Panc1 (cell line): ENCODE measurements around the gene FAM216A. TPM values are rescaled to one million over a fixed set of nuclear protein-coding genes. Genes with fewer than 3 reads are reported as not detected.
"Not testable (repeated sequence)": the region's sequence is repeated elsewhere in the genome, so short reads cannot be mapped to it uniquely, and the experiment has no call there.

Experiments used
- ATAC-seq: fragments of 200-7000 bp; cut with Tn5 transposase; 2 replicates; pipeline ENCODE4 v1.9.1; 2020; ENCODE audit warnings: mild to moderate bottlenecking, moderate library complexity
- BruUV-seq: library from RNA; stranded (reverse); fragments of 400-500 nt; replicated peaks from 2 replicates; lab custom pipeline; 2021; lab: Mats Ljungman, UMichigan
- CTCF ChIA-PET: fragments of 300-600 bp; sonication (Branson Sonifier 250); formaldehyde crosslinking; loops from one replicate; lab custom pipeline; 2022; ENCODE audit warnings: antibody characterized with exemption; lab: Charles Lee
- POLR2A ChIA-PET: fragments of 300-600 bp; sonication (Branson Sonifier 250); formaldehyde crosslinking; loops from one replicate; lab custom pipeline; 2022; ENCODE audit warnings: antibody characterized with exemption; lab: Charles Lee
- DNase-seq: peaks from one replicate; pipeline ENCODE4 v3.0.0-alpha.2; 2010; ENCODE audit warnings: low read depth, low spot score
- H3K27ac ChIP-seq: 2 replicates; pipeline ENCODE4 v1.5.1; 2011; ENCODE audit warnings: mild to moderate bottlenecking, low read length, inconsistent platforms
- H3K27me3 ChIP-seq: fragments of 200-500 bp; sonication (Bioruptor generic); 2 replicates; pipeline ENCODE4 v1.6.0; 2014; ENCODE audit warnings: low read length, inconsistent platforms; ENCODE audit not compliant: control insufficient read depth, insufficient read depth
- H3K36me3 ChIP-seq: fragments of 200-500 bp; sonication (Bioruptor generic); 2 replicates; pipeline ENCODE4 v1.5.1; 2014; ENCODE audit warnings: inconsistent platforms, mild to moderate bottlenecking, low read length, moderate library complexity; ENCODE audit not compliant: control insufficient read depth, insufficient read depth
- H3K4me1 ChIP-seq: 2 replicates; pipeline ENCODE4 v1.5.1; 2011; ENCODE audit warnings: inconsistent platforms, mild to moderate bottlenecking, low read length, moderate library complexity; ENCODE audit not compliant: control insufficient read depth, insufficient read depth
- H3K4me3 ChIP-seq, 2 experiments: 2 replicates each; pipeline ENCODE4 v1.5.1; 2011 to 2012; ENCODE audit warnings: low read depth in 2 of 2, low read length in 2 of 2, mild to moderate bottlenecking in 2 of 2, inconsistent platforms in 1 of 2, moderate library complexity in 1 of 2
- H3K9me3 ChIP-seq: fragments of 200-500 bp; sonication (Bioruptor generic); 2 replicates; pipeline ENCODE4 v1.5.1; 2014; ENCODE audit warnings: low read depth, mild to moderate bottlenecking, inconsistent platforms, low read length, moderate library complexity; ENCODE audit not compliant: control insufficient read depth, insufficient read depth
- POLR2AphosphoS5 ChIP-seq: IDR thresholded peaks from 2 replicates; pipeline ENCODE4 v1.6.1; 2012; ENCODE audit warnings: mild to moderate bottlenecking, low read depth, low read length, moderate library complexity
- REST ChIP-seq, 2 experiments: IDR thresholded peaks; 2 replicates each; pipeline ENCODE4 v1.6.1; 2011 to 2012; ENCODE audit warnings: low read depth in 2 of 2, control low read depth in 1 of 2, low read length in 1 of 2, mild to moderate bottlenecking in 1 of 2, moderate library complexity in 1 of 2; ENCODE audit not compliant: insufficient read depth in 1 of 2
- SIN3A ChIP-seq: IDR thresholded peaks from 2 replicates; pipeline ENCODE4 v1.6.1; 2012; ENCODE audit warnings: low read depth, mild to moderate bottlenecking, low read length, moderate library complexity, borderline replicate concordance; ENCODE audit not compliant: insufficient read depth
- TCF7L2 ChIP-seq: IDR thresholded peaks from 2 replicates; pipeline ENCODE4 v1.6.1; 2011; ENCODE audit warnings: mild to moderate bottlenecking, low read depth, low read length, inconsistent platforms
- in situ Hi-C: cut with HindIII; loops from 2 replicates; pipeline ENCODE4 v1.10.0; 2016; ENCODE audit warnings: low sequenced_read_pairs, low pct_unique_long_range_greater_than_20kb
- intact Hi-C: fragments of 100-400 bp; cut with micrococcal nuclease; formaldehyde crosslinking; loops from one replicate; pipeline ENCODE4 v1.10.0; 2022; ENCODE audit not compliant: unreplicated experiment
- total RNA-seq: library from RNA; stranded (reverse); gene quantifications from one replicate; pipeline ENCODE4 v1.2.1, GENCODE V29; 2021; ENCODE audit not compliant: unreplicated experiment
- TF ChIP-seq, protein P1 (sequence below): fragments of 450-650 bp; IDR thresholded peaks from 2 replicates; pipeline ENCODE4 v1.5.1; 2017; ENCODE audit warnings: mild to moderate bottlenecking

FAM216A gene
- total RNA-seq, 1 experiment from 2014 or later: 22.3 TPM

DNA sequence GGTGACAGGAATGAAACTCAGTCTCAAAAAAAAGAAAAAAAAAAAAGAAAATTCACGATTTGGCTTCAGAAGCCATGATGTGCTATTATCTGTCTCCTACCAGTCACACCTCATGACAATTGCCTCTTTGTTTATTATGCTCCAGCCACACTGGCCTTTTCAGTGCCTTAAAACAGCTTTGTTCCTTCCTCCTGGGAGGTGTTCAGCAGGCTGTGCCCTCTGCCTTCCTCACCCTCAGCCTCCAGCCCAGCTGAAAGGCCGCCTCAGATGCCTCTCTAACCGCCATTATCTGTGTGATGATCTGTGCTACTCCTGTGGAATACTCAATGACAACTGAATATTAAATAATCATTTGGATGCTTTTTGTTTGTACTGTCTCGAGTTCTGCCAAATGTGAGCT is 9.9 kb upstream of the FAM216A start:
- intact Hi-C loops: no loop called here
- H3K4me3 ChIP-seq: no peak overlapping the region
- H3K36me3 ChIP-seq: peaks cover 3% of the 10 kb centered on the region; the same call in 1 of the 2 replicates
- no peaks in the 10 kb centered on the region for H3K27me3 ChIP-seq
- in situ Hi-C loops: no loop called here
- CTCF ChIA-PET: interaction anchor here (0.8 kb wide), 1 partner anchor 9 kb away, joined by 3 read pairs; the partner anchor contains the start of gene ARPC3
- TF ChIP-seq TCF7L2: no peak
- no peak for TF ChIP-seq REST (IDR thresholded peaks at IDR 0.05; ENCODE audit: insufficient read depth in 1 of 2, low read depth in 2 of 2, low read length in 1 of 2)
- TF ChIP-seq, protein P1, sequence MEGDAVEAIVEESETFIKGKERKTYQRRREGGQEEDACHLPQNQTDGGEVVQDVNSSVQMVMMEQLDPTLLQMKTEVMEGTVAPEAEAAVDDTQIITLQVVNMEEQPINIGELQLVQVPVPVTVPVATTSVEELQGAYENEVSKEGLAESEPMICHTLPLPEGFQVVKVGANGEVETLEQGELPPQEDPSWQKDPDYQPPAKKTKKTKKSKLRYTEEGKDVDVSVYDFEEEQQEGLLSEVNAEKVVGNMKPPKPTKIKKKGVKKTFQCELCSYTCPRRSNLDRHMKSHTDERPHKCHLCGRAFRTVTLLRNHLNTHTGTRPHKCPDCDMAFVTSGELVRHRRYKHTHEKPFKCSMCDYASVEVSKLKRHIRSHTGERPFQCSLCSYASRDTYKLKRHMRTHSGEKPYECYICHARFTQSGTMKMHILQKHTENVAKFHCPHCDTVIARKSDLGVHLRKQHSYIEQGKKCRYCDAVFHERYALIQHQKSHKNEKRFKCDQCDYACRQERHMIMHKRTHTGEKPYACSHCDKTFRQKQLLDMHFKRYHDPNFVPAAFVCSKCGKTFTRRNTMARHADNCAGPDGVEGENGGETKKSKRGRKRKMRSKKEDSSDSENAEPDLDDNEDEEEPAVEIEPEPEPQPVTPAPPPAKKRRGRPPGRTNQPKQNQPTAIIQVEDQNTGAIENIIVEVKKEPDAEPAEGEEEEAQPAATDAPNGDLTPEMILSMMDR: no peak
- TF ChIP-seq POLR2AphosphoS5: no peak
- no peak for TF ChIP-seq SIN3A
- POLR2A ChIA-PET: no interaction called here
- H3K27ac ChIP-seq: no peak overlapping the region
- ATAC-seq (no peak), DNase-seq (no peak)
- H3K9me3 ChIP-seq: no peaks in the 10 kb centered on the region
- no TSS peak for BruUV-seq
- no peaks in the 10 kb centered on the region for H3K4me1 ChIP-seq

DNA sequence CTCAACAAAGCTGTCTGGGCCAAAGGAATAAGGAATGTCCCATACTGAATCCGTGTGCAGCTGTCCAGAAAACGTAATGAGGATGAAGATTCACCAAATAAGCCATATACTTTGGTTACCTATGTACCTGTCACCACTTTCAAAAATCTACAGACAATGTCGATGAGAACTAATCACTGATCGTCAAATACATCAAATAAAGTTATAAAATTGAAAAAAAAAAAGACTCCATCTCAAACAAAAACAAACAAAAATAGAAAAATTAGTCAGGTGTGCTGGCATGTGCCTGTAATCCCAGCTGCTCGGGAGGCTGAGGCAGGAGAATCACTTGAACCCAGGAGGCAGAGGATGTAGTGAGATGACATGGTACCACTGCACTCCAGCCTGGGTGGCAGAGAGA is 7.5 kb upstream of the FAM216A start:
- H3K27me3 ChIP-seq, ATAC-seq, H3K4me1 ChIP-seq, H3K27ac ChIP-seq, intact Hi-C loops, in situ Hi-C loops, H3K4me3 ChIP-seq, H3K9me3 ChIP-seq, CTCF ChIA-PET, H3K36me3 ChIP-seq, DNase-seq, POLR2A ChIA-PET, BruUV-seq: not testable (repeated sequence)

DNA sequence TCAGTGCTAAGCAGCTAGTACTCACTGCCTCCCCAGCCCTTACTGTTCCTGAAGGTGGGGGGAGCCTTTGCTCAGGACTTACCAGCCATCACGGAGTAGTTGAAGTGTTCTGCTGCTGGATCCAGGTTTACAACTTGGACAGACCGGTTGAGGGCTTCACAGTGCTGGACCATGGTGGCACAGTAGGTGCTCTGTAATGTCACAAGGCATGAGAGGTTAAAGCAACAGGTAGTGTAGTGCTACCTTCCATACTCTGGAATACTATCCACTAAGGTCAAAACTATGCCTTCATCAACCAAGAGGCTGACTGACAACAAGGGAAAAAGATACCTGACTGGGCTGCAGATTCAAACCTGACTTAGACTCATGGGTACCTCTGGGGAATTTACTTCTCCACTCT is 3.6 kb upstream of the FAM216A start:
- Histone ChIP-seq H3K27ac (no peak overlapping the region), H3K9me3 (no peaks in the 10 kb centered on the region), H3K4me1 (peaks cover 11% of the 10 kb centered on the region), H3K36me3 (no peaks in the 10 kb centered on the region), H3K27me3 (no peaks in the 10 kb centered on the region), H3K4me3 (no peak overlapping the region)
- ChIA-PET CTCF (no interaction called here), POLR2A (interaction anchor here (0.5 kb wide), 1 partner anchor 287 kb away, joined by 5 read pairs; no protein-coding TSS in a partner anchor)
- ATAC-seq: no peak
- BruUV-seq: no TSS peak
- no peak for DNase-seq
- intact Hi-C loops: no loop called here
- TF ChIP-seq, protein P1: no peak
- TF ChIP-seq REST (IDR thresholded peaks at IDR 0.05; ENCODE audit: insufficient read depth in 1 of 2, low read depth in 2 of 2, low read length in 1 of 2) (no peak), POLR2AphosphoS5 (no peak), TCF7L2 (no peak), SIN3A (no peak)
- in situ Hi-C loops: loop anchor here (5.0 kb wide), 1 partner anchor 37 kb away; the partner anchor contains the start of genes RAD9B and VPS29
